HG03378 (cell line): ENCODE data around the gene ST6GALNAC3.
A peak's percentile ranks its signal among the peaks of the same experiment; 100 is the strongest.
"Not testable (repeated sequence)": the region's sequence is repeated elsewhere in the genome, so short reads cannot be mapped to it uniquely, and the experiment has no call there.

Experiments
- ATAC-seq: cut with Tn5 transposase; IDR thresholded peaks from one replicate; pipeline ENCODE4 v1.9.1; 2021; ENCODE audit warnings: mild to moderate bottlenecking, moderate library complexity; ENCODE audit not compliant: unreplicated experiment

Gene ST6GALNAC3

DNA sequence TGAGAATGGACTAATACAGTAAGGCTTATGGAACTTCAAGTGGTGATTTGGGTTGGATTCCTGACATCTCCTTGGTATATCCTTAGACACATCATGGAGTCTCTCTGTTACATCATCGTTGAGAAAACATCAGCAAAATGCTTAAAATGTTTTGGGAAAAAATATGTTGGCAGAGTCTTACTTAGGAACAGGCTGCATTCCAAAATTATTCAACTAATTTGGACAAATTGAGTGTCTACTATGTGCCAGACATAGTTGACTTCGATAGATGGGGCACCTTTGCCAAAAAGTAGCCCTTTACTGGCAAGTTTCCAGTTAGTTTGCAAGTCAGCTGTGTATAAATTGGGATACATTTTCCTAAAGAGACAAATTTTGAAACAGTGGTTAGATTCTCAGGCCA lies 539.3 kb downstream of the ST6GALNAC3 start:
- ATAC-seq = no peak

DNA sequence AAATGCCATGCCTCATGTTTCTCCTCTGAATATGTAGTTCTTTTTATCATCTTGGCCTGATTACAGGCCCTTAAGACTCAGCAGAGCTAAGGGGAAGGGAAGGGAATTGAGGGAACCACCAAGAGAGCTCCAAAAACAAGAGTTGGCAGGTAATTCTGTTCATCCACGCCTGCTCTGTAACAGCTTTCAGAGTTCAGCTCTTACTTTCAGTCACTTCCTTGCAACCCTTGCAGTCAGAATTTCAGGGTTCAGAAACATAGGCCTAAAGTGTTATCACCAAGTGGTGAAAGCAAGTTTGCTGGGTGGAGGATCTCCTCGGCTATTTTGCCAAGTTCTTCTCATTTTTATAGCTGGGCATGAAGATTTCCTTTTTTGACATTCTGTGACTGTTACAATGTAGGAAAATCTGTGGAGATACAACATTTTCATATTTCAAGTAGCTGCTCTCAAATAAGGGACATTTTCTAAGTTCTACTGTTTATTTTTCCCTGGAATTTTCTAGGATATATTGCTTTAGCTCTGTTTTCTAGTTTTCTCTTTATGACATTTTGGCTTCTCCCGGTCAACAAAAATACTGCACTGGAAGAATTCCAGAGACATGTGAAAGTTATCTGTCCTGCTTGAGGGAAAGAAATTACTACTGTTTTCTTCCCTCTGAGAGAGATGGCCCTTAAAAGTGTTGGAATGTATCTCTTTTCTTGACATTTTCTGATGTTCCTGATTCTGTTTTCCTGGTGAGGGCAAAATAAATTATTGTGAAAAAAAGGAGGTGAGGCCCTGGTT lies 540.9 kb downstream of the ST6GALNAC3 start:
- no peak for ATAC-seq

DNA sequence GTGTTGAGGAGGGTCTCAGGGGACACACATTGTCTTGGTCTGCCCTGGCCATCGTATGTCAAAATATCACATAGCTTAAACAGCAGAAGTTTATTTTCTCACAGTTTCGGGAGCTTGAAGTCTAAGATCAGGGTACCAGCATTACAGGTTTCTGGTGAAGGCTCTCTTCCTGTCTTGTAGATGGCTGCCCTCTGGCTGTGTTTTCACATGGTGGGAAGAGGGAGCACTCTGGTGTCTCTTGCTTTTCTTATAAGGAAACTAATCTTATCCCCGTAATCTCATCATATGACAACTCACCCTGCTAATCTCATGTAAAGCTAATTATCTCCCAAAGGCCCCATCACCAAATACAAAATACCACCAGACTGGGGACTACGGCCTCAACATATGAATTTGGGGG lies 545.8 kb downstream of the ST6GALNAC3 start:
- no peak for ATAC-seq

DNA sequence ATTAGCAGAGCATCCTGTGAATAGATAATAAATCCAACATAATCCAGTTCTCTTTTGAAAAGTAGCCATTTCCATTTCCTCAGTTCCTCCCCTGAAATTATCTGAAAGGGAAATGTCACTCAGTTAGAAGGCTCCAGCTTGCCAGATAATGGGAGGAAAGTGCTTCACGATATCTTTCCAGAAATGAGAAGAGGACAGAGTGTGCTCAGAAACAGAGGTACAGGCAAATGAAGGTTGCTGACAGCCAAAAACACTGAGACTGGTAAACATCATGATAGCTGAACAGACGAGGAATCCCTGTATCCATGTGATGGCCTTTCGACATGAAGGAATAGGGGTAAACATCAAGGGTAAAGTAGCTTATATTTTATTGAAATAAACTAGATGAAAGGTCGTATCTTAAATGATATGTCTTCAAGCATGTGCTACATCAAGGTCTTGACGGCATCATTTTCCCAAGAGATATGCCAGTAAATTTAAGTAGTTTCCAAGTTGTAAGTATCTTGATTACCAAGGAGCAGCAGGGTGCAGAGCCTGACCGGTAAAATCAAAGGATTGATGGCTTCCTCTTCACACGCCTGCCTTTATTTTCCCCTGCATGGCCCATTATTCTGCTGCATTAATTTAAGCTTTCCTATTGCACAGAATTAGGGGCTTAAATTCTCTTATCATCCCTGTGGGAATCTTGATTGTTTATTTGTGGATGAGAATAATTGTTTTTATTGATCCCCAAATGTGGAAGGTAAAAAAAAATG lies 548.4 kb downstream of the ST6GALNAC3 start:
- no peak for ATAC-seq

DNA sequence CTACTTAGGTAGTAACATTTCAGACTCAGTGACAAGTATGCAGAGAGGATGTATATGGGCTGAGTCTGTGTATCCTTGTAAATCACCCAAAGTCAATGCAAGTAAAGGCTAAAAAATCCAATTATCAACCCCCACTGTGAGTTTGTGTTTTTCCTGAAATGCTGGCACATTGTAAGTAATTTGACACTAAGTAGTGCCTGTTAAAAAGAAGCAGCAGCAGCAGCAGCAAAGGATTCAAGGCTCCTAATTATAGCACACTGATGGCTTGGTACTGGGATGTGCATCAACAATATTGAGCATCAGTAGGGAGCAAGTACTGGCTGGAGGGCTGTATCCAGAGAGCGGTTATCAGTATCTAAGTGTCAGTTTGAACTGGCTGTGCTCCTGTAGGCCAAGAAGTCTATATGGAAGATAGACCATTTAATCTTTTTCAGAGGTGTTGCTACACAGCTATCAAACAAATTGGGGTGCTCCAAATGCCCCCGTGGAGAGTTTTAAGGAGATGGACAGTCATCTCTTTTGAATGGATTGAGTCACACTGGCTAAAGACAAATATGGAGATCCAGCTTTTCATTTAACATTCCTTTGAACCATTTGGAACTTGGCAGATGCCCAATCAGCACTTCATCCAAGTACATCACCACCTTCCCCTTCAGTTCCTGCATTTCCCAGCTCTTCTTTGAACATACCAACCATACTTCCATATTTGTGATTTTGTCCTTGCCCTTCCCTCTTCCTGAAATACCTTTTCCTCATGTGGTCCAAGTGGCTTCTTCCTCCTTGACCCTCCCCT lies 551.5 kb downstream of the ST6GALNAC3 start:
- no peak for ATAC-seq

DNA sequence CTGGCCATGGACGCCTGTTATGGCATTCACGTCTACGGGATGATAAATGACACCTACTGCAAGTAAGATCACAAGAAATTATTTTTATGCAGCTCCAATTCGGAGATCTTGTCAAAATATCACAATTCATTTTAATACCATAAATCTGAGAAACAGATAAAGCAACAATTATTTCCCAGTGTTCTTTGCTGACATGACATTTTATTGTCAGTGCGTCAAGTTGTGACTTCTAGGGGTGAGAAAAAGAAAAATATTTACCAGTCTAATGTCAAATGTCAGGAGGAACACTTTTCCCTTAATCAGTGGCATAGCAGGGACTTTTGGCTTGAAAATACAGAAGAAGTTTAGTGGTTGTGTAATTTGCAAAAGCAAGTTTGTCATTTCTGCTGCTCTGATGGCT lies 553.0 kb downstream of the ST6GALNAC3 start:
- no peak for ATAC-seq

DNA sequence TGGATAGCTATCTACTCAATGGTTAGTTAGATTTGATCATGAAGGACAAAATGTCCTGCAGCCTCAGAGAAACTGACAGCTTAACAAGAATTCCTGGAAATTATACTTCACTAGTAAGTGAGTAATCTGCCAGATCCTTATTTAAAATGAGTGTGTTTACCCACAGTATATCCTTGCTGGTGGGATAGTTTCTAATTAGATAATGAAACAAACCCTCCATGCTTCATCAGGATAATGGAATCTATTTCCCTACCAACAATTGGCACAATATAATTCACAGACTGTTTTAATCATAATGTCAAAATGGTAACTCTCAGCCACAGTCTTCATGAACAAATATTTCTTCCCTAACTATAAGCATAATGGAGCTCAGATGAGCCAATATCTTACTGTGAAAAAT lies 553.4 kb downstream of the ST6GALNAC3 start:
- ATAC-seq = no peak

DNA sequence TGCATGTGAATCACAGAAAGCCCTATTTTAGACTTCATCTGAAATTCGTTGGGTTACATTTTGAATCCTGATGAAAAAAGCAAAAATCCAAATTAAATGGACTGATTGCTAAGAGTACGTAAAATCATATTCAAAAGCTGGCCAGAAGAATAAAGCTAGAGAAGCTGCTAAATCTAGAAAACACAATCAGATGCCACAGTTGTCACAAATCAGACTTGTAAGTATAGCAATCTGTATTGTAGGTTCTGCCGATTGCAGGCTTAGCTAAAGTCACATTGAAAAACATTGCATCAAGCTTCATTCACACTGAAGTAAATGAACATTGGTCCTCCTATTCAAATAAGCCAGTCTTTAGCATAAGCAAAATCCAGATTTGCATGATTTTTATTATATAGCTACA lies 557.6 kb downstream of the ST6GALNAC3 start:
- no peak for ATAC-seq

DNA sequence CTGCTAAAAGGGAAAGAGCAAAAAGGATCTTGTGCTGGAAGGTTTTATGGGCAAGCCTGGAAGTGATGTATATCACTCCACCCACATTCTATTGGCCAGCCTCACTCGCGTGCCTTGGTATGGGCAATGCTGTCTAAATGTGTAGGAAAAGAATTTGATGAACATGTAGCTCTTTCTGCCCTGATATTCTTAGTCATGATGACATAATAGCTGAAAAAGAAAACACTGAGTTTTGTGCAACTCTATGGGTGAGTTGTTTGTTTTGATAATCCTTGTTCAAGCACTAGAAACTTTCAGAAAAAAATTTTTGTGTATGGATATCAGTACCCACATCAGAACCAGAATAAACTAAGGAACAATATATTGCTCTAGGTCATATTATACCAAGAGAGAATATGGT lies 561.2 kb downstream of the ST6GALNAC3 start:
- no peak for ATAC-seq

DNA sequence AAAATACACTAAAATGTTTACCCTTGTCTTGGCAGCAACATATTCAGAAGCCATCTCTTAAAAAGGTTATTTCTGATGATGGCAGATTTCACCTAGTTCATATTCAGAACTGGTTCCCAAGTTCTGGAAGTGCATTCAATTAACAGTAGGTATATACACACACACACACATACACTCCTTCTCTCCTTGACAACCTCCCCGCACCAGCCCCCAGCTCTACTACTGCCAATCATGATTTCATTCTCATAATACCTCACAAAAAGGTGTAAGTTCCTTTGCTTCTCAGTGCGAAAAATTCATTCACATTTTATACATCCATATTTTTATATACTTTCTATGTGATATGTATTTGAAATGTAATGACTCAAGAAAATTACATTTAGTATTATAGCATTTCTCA lies 564.6 kb downstream of the ST6GALNAC3 start:
- no peak for ATAC-seq

DNA sequence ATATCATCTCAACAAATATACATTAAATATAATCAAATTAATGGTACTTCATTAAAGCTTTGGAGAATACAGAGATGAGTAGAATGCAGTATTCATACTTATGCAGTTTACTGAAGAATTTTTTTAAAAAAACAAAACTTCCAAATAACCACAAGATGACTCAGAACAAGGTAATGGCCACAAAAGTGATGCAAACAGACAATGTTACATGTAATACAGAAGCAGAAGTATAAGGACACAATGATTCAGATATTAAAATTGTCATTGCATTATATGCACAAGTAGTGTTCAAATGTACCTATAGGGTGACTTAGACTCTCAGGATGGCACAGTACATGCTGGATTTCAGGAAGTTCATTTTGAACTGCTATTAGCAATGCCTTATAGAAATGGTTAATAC lies 565.5 kb downstream of the ST6GALNAC3 start:
- ATAC-seq = no peak

DNA sequence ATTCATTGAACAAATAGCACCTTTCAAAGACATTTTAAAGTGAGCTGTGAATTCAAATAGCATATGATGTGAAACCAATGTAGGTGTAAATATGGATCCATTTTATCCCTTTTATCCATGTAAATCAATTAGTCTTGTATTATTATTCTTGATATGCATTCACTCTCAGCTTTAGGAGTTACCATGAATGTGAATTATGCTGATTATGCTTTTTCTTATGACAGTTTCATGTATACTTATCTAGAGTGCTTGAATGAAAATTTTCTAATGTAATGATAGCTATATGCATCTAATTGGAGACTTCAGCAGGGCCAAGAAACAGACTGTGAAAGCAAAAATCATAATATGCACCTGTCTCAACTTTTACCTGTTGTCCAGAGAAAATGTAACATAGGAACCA lies 566.2 kb downstream of the ST6GALNAC3 start:
- no peak for ATAC-seq

DNA sequence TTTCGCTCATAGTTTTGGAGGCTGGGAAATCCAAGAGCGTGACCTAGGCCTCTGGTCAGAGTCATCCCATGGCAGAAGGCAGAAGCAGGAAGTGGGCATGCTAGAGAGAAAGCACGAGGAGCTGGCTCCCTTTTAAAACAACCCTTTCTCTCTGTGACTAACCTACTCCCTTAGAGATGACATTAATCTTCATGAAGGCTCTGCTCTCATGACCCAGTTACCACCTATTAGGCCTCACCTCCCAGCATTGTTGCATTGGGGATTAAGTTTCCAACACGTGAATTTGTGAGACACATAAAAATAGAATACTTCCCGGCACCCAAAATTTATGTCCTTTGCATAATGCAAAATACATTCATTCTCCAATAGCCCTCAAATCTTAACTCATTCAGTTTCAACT lies 569.6 kb downstream of the ST6GALNAC3 start:
- no peak for ATAC-seq

DNA sequence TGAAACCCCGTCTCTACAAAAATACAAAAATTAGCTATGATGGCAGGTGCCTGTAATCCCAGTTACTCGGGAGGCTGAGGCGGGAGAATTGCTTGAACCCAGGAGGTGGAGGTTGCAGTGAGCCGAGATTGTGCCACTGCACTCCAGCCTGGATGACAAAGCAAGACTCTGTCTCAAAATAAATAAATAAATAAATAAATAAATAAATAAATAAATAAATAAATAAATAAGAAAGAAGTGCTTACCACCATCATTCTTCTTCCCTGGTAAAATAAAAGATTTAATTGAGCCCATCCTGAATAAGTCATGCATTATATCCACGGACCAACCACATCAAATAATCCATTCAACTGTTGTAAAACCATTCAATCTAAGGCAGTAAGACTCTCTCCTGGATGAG lies 578.3 kb downstream of the ST6GALNAC3 start:
- not testable (repeated sequence) for ATAC-seq

DNA sequence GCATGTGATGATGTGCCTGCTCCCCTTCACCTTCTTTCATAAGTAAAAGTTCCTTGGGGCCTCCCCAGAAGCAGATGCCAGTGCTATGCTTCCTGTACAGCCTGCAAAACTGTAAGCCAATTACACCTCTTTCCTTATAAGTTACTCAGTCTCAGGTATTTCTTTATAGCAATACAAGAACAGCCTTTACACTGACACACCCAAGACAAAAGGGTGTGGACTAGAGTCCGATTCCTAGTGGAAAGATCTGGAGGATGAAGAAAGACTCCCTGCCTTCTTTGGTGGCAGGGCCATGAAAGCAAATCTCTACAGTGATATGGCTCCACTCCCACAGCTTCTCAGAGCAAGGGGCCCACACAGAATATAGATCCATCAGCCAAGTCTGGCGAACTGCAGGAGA lies 583.1 kb downstream of the ST6GALNAC3 start:
- no peak for ATAC-seq

DNA sequence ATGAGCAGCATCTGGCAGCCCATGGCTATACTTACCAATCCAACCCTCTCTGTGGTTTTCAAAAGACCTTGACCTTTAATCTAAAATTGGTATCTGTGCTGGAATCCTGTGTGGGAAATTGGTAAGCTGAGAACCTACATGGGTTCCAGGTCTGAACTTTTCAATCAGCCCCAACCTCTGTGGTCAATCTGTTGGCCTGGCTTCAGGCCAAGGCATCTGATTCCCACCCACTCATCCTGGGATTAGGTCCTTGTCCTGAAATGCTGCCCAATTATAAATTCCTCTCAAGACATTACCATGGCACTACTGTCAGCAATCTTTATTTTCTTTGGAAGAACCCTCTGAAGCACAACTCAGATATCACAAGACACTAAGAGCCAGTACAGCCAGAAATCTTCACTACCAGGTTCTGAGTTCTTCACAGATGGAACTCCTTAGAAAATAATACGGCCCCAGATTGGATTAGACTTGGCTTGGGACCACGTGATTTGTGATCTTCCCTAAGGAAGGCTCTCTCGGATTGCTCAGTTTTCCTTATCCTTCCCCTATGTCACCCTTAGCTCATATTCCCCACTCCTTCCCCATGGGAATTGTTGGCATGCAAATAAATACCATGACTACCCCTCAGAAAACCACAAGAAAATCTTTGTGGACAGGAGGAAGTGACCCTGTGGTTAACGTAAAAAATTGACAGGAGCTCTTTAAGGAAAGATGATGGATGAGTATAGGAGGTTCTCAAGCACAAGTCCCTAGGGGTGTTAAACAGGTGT lies 584.8 kb downstream of the ST6GALNAC3 start:
- no peak for ATAC-seq

DNA sequence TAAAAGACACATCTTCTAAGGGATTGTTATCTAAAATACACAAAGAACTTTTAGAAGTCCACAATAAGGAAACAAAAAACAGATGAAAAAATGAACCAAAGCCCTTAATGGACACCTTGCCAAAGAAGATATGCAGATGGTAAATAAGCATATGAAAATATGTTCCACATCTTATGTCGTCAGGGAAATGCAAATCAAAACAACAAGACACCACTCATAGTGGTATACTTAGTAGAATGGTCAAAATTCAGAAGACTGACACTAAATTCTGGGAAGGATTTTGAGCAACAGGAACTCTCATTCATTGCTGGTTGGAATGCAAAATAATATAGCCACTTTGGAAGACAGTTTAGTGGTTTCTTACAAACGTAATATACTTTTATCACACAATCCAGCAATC lies 587.0 kb downstream of the ST6GALNAC3 start:
- ATAC-seq = no peak

DNA sequence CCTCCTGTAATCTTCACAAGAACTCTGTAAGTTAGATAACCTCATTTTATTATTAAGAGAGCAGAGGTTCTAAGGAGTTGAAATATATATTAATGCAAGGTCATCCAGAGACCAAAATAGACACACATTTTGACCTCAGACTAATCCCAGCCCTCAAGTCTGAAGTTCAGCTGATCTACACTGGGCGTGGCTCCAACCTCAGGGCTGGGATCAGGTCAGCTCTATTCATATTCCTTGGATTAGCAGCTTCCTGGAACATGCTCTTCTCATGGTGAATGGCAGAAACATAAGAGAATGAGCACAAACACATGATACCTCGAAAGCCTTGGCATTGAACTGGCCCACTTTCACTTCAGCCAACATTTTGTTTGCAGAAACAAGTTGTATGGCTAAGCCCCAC lies 592.0 kb downstream of the ST6GALNAC3 start:
- ATAC-seq = no peak

DNA sequence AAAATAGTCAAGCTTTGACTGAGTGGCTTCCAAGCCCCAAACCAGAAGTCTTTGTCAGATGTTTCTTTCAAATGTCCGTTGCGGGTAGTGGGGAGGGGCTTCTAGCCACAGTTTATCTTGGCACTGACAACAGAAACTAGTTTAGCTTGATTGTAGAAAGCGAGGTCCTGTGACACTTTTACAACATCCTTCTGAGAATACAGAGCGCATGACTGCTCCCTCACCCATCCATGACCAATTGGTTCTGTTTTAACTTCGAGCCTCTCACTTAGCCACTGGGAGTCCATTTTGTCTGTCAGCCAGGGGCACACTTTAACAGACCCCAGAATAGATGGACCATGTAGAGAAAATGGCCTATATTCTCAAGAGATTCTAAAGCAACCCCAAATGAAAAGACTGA lies 593.5 kb downstream of the ST6GALNAC3 start:
- ATAC-seq = peak; percentile 93

DNA sequence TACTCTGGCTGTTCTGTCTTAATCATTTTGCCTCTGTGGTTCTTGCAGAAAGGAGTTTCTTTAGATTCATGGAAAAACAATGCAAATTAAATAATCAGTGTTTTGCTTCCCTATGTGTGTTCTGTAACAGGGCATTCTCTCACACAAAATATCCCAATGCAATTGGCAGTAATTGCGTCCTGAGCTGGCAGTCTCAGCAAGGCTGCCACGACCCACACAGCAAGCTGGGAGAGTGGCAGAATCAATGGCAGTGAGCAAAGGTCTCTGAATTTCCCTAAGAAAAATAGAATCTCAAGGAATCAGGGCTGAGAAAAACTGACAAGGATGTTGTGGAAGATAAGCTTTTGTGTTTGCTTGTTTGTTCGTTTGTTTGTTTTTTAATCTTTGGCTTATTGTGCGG lies 594.6 kb downstream of the ST6GALNAC3 start:
- no peak for ATAC-seq
